Naive thymus-derived CD4-positive, alpha-beta T cell (primary cell): Measurements from ENCODE around the gene ANKS1B. TPM values are rescaled to one million over a fixed set of nuclear protein-coding genes. Genes with fewer than 3 reads are reported as not detected.

Source experiments
- ATAC-seq: fragments of 150-1000 bp; cut with Tn5 transposase; 2 replicates; pipeline ENCODE4 v1.10.0; 2021; ENCODE audit warnings: mild to moderate bottlenecking, moderate library complexity
- CTCF ChIA-PET: fragments of 350-600 bp; sonication (Branson Sonifier 250); formaldehyde crosslinking; loops from one replicate; lab custom pipeline; 2021; ENCODE audit warnings: antibody characterized with exemption; lab: Charles Lee
- POLR2A ChIA-PET: fragments of 350-600 bp; sonication (Branson Sonifier 250); formaldehyde crosslinking; loops from one replicate; lab custom pipeline; 2021; ENCODE audit warnings: antibody characterized with exemption, inconsistent platforms; lab: Charles Lee
- DNase-seq, 9 donors: peaks; one replicate each; pipeline versions ENCODE4 v3.0.0 to v3.0.0-alpha.2; 2020 to 2022; ENCODE audit warnings: mixed read lengths in 1 of 9
- H3K27ac ChIP-seq: one replicate; pipeline ENCODE4 v1.7.0; 2013; ENCODE audit warnings: mild to moderate bottlenecking, low read depth, low read length, moderate library complexity
- H3K27me3 ChIP-seq, 2 donors: one replicate each; pipeline ENCODE4 v1.7.0; 2013; ENCODE audit warnings: low read length in 2 of 2, mild to moderate bottlenecking in 2 of 2, moderate library complexity in 2 of 2; ENCODE audit not compliant: control insufficient read depth in 2 of 2, insufficient read depth in 2 of 2
- H3K36me3 ChIP-seq, 3 experiments: 1 replicate in 2 of 3; 2 replicates in 1 of 3; pipeline ENCODE4 v1.7.0; 2013; ENCODE audit warnings: low read length in 3 of 3, mild to moderate bottlenecking in 3 of 3, moderate library complexity in 1 of 3; ENCODE audit not compliant: insufficient read depth in 3 of 3, control insufficient read depth in 2 of 3
- H3K4me1 ChIP-seq, 2 donors: one replicate each; pipeline ENCODE4 v1.7.0; 2013; ENCODE audit warnings: low read length in 2 of 2, mild to moderate bottlenecking in 2 of 2, moderate library complexity in 1 of 2; ENCODE audit not compliant: control insufficient read depth in 2 of 2, insufficient read depth in 2 of 2
- H3K4me3 ChIP-seq: 2 replicates; pipeline ENCODE4 v1.7.0; 2013; ENCODE audit warnings: mild to moderate bottlenecking, low read length
- H3K9me3 ChIP-seq, 3 experiments: 1 replicate in 2 of 3; 2 replicates in 1 of 3; pipeline ENCODE4 v1.7.0; 2013; ENCODE audit warnings: low read length in 3 of 3; ENCODE audit not compliant: control insufficient read depth in 2 of 3
- H3K27ac Mint-ChIP-seq, 9 donors: one replicate each; pipeline ENCODE4 v1.8.0; 2020 to 2022; ENCODE audit warnings: mixed read lengths in 9 of 9, mild to moderate bottlenecking in 8 of 9, moderate library complexity in 5 of 9, inconsistent platforms in 2 of 9
- H3K27me3 Mint-ChIP-seq, 5 donors: one replicate each; pipeline ENCODE4 v1.8.0; 2021 to 2022; ENCODE audit warnings: mixed read lengths in 5 of 5, mild to moderate bottlenecking in 1 of 5
- H3K36me3 Mint-ChIP-seq, 5 donors: one replicate each; pipeline ENCODE4 v1.8.0; 2020 to 2022; ENCODE audit warnings: mixed read lengths in 5 of 5, mild to moderate bottlenecking in 3 of 5, inconsistent platforms in 1 of 5
- H3K4me1 Mint-ChIP-seq, 7 donors: one replicate each; pipeline ENCODE4 v1.8.0; 2020 to 2022; ENCODE audit warnings: mixed read lengths in 7 of 7, mild to moderate bottlenecking in 3 of 7, inconsistent platforms in 1 of 7
- H3K4me3 Mint-ChIP-seq, 10 donors: one replicate each; pipeline ENCODE4 v1.8.0; 2020 to 2022; ENCODE audit warnings: mild to moderate bottlenecking in 10 of 10, mixed read lengths in 10 of 10, moderate library complexity in 6 of 10, inconsistent platforms in 2 of 10
- H3K9me3 Mint-ChIP-seq, 11 donors: one replicate each; pipeline ENCODE4 v1.8.0; 2020 to 2022; ENCODE audit warnings: mixed read lengths in 11 of 11, mild to moderate bottlenecking in 4 of 11, inconsistent platforms in 1 of 11, moderate library complexity in 1 of 11
- intact Hi-C, 2 donors: fragments of 100-400 bp; cut with micrococcal nuclease; formaldehyde crosslinking; loops; one replicate each; pipeline ENCODE4 v1.15.1; 2023
- polyA plus RNA-seq, 2 donors: library from polyadenylated mRNA; unstranded; fragments of 300-500 nt; fragmentation: Illumina TruSeq; gene quantifications; one replicate each; pipeline ENCODE4 v1.2.3, GENCODE V29; 2021
- total RNA-seq, 6 experiments: library from RNA in 5 of 6; stranded (reverse) in 5 of 6; gene quantifications; 1 replicate in 5 of 6; 2 replicates in 1 of 6; pipeline ENCODE4 v1.2.3 and lab custom pipeline; 2021 to 2026

ANKS1B gene
- total and polyA plus RNA-seq, 7 experiments from 2014 or later, result 0.97 TPM; not detected in 6

DNA sequence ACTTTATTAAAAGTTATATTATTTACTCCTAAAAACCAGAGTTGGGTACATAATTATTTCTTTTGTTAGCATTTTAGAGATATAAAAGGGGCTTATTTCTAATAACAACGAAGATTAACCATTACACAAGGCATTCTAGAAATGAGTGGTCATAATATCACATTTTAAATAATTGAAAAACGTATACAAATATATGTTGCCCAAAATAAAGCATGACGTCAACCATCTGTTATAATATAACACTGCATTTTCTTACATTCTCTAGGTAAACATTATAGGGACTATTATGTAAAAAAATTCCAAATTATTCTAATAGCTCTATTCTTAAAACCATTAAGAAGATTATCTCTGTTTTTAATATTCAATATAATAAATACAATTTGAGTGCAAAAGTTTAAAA, 792.2 kb downstream of the ANKS1B start:
- H3K27me3 ChIP-seq, result no peaks in the 10 kb centered on the region
- no peaks in the 10 kb centered on the region for H3K9me3 ChIP-seq
- no peak overlapping the region for H3K4me3 ChIP-seq
- Mint-ChIP-seq H3K9me3 (peaks cover 0 to 26% (median 8%) of the 10 kb centered on the region in 11 donors), H3K4me3 (no peak overlapping the region), H3K27me3 (no peaks in the 10 kb centered on the region), H3K4me1 (peaks cover 0 to 4% (median 0%) of the 10 kb centered on the region in 7 donors), H3K36me3 (peaks cover 0 to 6% (median 0%) of the 10 kb centered on the region in 5 donors), H3K27ac (no peak overlapping the region)
- intact Hi-C loops, result no loop called here
- H3K4me1 ChIP-seq, result no peaks in the 10 kb centered on the region
- ATAC-seq (no peak), DNase-seq (no peak)
- ChIA-PET CTCF (no interaction called here), POLR2A (no interaction called here)
- no peaks in the 10 kb centered on the region for H3K36me3 ChIP-seq
- no peak overlapping the region for H3K27ac ChIP-seq

DNA sequence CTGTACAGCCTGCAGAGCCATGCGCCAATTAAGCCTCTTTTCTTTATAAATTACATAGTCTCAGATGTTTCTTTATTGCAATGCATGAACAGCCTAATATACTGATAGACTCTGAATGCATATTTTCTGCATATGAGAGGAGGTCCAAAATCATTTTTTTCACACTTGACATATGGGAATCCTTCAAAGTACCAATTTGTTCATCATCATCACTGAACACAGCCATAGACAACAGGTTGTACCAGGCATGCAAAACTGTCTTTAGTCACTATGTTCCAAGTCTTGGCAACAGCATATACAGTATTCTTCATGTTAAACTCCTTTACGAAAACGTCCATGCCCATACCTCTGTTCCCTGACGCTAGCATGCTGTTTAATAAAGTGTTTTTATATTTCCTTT, 807.9 kb downstream of the ANKS1B start:
- no peak overlapping the region for H3K27ac ChIP-seq
- H3K36me3 ChIP-seq, result no peaks in the 10 kb centered on the region
- POLR2A ChIA-PET, result no interaction called here
- H3K4me1 Mint-ChIP-seq, result no peaks in the 10 kb centered on the region
- no peak overlapping the region for H3K27ac Mint-ChIP-seq
- no peak overlapping the region for H3K4me3 Mint-ChIP-seq
- no peak overlapping the region for H3K4me3 ChIP-seq
- DNase-seq, result no peak
- H3K4me1 ChIP-seq, result no peaks in the 10 kb centered on the region
- no peaks in the 10 kb centered on the region for H3K27me3 Mint-ChIP-seq
- CTCF ChIA-PET, result no interaction called here
- peaks cover 0 to 11% (median 6%) of the 10 kb centered on the region in 11 donors for H3K9me3 Mint-ChIP-seq
- no peaks in the 10 kb centered on the region for H3K9me3 ChIP-seq
- H3K36me3 Mint-ChIP-seq, result no peaks in the 10 kb centered on the region
- ATAC-seq, result no peak
- intact Hi-C loops, result no loop called here
- H3K27me3 ChIP-seq, result no peaks in the 10 kb centered on the region

DNA sequence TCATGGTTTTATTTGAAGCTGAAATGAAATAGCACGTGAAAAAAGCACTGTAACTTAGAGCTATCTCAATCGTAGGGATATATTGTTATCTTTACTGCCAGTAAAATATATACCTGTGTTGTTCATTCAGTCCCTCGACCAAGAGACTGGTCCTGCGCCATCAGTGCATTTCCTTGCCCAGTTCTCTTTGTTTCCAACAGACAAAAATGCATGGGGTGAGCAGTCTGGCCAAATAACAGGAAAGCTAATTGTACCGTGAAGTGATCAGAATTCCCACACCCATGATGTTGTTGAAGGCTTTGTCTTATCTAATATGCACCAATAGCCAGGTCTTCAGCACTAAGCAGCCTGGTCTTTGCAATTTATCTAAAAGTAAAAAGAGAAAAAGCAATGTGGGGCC, 814.3 kb downstream of the ANKS1B start:
- no peak overlapping the region for H3K4me3 ChIP-seq
- Mint-ChIP-seq H3K4me3 (no peak overlapping the region), H3K27me3 (no peaks in the 10 kb centered on the region), H3K27ac (no peak overlapping the region), H3K36me3 (no peaks in the 10 kb centered on the region), H3K4me1 (no peaks in the 10 kb centered on the region), H3K9me3 (peaks cover 0 to 3% (median 0%) of the 10 kb centered on the region in 11 donors)
- ATAC-seq (no peak), DNase-seq (no peak)
- CTCF ChIA-PET, result no interaction called here
- H3K9me3 ChIP-seq, result no peaks in the 10 kb centered on the region
- H3K36me3 ChIP-seq, result no peaks in the 10 kb centered on the region
- H3K4me1 ChIP-seq, result no peaks in the 10 kb centered on the region
- POLR2A ChIA-PET, result no interaction called here
- no peak overlapping the region for H3K27ac ChIP-seq
- intact Hi-C loops, result no loop called here
- H3K27me3 ChIP-seq, result no peaks in the 10 kb centered on the region

DNA sequence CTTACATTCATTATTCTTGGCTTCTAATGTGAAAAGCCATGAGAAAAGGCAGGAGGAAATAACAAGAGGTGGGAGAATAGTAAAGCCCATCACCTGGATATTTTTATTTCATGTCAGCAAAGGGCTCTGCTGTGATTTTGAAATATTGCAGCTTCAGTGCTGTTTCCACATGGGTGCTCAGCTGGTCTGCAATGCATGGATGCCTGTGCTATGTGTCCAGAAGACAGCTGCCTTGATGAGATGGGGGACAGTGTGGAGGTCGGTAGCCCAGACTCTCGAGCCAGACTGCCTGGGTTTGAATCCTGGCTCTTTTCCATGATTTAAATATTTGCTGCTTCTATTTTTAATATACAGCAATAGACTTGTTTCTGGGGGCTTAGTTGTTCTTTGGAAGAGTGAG, 814.7 kb downstream of the ANKS1B start:
- H3K36me3 Mint-ChIP-seq, result no peaks in the 10 kb centered on the region
- ChIA-PET CTCF (interaction anchor here (0.6 kb wide), 1 partner anchor 67 kb away, joined by 3 read pairs; no protein-coding TSS in a partner anchor), POLR2A (no interaction called here)
- ATAC-seq (no peak), DNase-seq (no peak)
- H3K27me3 ChIP-seq, result no peaks in the 10 kb centered on the region
- no peaks in the 10 kb centered on the region for H3K4me1 Mint-ChIP-seq
- H3K4me3 ChIP-seq, result no peak overlapping the region
- intact Hi-C loops, result no loop called here
- H3K9me3 ChIP-seq, result no peaks in the 10 kb centered on the region
- no peak overlapping the region for H3K27ac Mint-ChIP-seq
- H3K36me3 ChIP-seq, result no peaks in the 10 kb centered on the region
- no peak overlapping the region for H3K27ac ChIP-seq
- H3K4me3 Mint-ChIP-seq, result no peak overlapping the region
- no peaks in the 10 kb centered on the region for H3K27me3 Mint-ChIP-seq
- no peaks in the 10 kb centered on the region for H3K4me1 ChIP-seq
- H3K9me3 Mint-ChIP-seq, result peaks cover 0 to 3% (median 0%) of the 10 kb centered on the region in 11 donors

DNA sequence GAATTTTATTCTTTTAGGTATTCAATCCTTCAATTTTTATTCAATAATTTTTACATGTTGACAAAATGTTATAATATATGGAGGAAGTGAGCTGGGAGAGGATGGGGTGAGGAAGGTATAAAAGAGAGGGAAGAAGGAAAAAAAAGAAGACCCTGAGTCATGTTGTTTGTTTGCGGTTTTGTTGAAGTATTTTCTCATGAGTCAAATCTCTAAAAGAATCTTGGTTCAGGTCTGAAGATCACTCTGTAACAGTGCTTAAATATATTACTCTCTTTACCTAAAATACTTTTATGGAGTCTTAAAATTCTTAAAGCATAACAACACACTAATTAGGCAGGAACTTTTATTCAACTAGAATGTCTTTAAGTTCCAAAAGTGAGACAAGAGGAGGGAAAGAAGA, 826.8 kb downstream of the ANKS1B start:
- ATAC-seq (no peak), DNase-seq (no peak)
- H3K9me3 Mint-ChIP-seq, result peaks cover 0 to 13% (median 6%) of the 10 kb centered on the region in 11 donors
- ChIA-PET POLR2A (no interaction called here), CTCF (no interaction called here)
- peaks cover 0 to 6% (median 0%) of the 10 kb centered on the region in 5 donors for H3K27me3 Mint-ChIP-seq
- no peaks in the 10 kb centered on the region for H3K4me1 ChIP-seq
- no peaks in the 10 kb centered on the region for H3K27me3 ChIP-seq
- no peak overlapping the region for H3K27ac Mint-ChIP-seq
- H3K36me3 Mint-ChIP-seq, result no peaks in the 10 kb centered on the region
- intact Hi-C loops, result no loop called here
- H3K27ac ChIP-seq, result no peak overlapping the region
- no peaks in the 10 kb centered on the region for H3K9me3 ChIP-seq
- H3K4me3 ChIP-seq, result no peak overlapping the region
- H3K4me1 Mint-ChIP-seq, result no peaks in the 10 kb centered on the region
- no peaks in the 10 kb centered on the region for H3K36me3 ChIP-seq
- no peak overlapping the region for H3K4me3 Mint-ChIP-seq

DNA sequence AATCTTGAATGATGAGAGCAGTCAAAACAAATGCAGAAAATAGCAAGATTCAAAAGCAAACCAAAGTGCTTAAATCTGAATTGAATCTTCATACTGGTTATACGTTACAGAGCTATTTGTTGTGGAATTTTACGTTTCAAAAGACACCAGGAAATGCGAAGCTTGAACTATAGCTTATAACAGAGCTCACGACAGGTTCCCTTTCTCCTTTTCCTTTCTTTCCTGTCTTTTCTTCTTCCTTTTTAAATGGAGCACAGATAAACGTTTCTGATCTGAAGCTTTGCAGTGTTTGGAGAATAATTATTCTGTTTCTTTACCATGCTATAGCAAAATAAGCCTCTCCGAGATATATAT, 829.8 kb downstream of the ANKS1B start:
- ATAC-seq (no peak), DNase-seq (no peak)
- H3K4me3 Mint-ChIP-seq, result no peak overlapping the region
- ChIA-PET CTCF (no interaction called here), POLR2A (no interaction called here)
- Histone ChIP-seq H3K27me3 (no peaks in the 10 kb centered on the region), H3K4me3 (no peak overlapping the region), H3K9me3 (no peaks in the 10 kb centered on the region), H3K27ac (no peak overlapping the region), H3K4me1 (no peaks in the 10 kb centered on the region), H3K36me3 (no peaks in the 10 kb centered on the region)
- peaks cover 0 to 10% (median 3%) of the 10 kb centered on the region in 11 donors for H3K9me3 Mint-ChIP-seq
- no peak overlapping the region for H3K27ac Mint-ChIP-seq
- H3K4me1 Mint-ChIP-seq, result no peaks in the 10 kb centered on the region
- no peaks in the 10 kb centered on the region for H3K36me3 Mint-ChIP-seq
- intact Hi-C loops, result no loop called here
- H3K27me3 Mint-ChIP-seq, result peaks cover 0 to 6% (median 0%) of the 10 kb centered on the region in 5 donors

DNA sequence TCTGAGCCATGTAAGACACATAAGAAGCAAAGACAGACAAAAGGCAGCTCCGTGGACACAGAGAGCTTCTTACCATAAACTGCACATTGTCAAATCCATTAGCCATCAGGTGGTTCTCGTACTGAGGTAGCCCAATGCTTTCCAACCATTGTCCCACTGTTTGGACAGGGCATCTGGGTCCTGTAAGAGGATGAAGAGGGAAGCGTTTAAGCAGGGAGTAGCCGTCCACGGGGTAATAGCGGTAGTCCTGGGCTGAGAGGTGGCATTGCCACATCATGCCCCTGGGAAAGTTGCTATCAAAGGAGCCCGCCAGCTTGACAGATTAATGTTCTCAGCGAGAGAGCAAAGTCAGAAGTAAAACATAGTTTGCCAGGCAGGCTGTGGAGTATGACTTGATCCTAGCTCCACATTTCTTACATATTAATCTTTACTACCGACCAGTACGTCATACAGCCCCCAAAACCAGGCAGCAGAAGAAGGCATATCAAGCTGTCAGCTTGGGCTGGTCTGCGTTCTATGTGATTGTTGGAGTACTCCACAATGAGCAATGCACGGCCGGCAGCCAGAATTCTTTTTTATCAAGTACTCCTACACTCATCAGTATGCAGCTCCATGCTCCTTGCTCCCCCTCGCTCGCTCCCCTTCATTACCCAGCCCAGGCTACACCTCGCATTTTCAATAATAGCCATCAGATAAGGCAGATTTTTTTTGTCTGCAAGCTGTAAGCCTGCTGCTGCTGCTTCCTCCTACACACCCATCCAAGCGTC, 830.3 kb downstream of the ANKS1B start:
- ATAC-seq, result no peak
- H3K27me3 ChIP-seq, result no peaks in the 10 kb centered on the region
- no peak overlapping the region for H3K27ac ChIP-seq
- intact Hi-C loops, result no loop called here
- Mint-ChIP-seq H3K36me3 (no peaks in the 10 kb centered on the region), H3K4me3 (no peak overlapping the region), H3K27ac (peak overlapping the region in 1 of 9 donors; percentile 32), H3K4me1 (no peaks in the 10 kb centered on the region), H3K9me3 (peaks cover 0 to 9% (median 1%) of the 10 kb centered on the region in 11 donors), H3K27me3 (peaks cover 0 to 6% (median 0%) of the 10 kb centered on the region in 5 donors)
- H3K4me3 ChIP-seq, result no peak overlapping the region
- H3K4me1 ChIP-seq, result no peaks in the 10 kb centered on the region
- no peaks in the 10 kb centered on the region for H3K36me3 ChIP-seq
- no peaks in the 10 kb centered on the region for H3K9me3 ChIP-seq
- no peak for DNase-seq
- POLR2A ChIA-PET, result no interaction called here
- CTCF ChIA-PET, result no interaction called here
